GM12891 (cell line): Measurements from ENCODE around the gene GRP.

Experiments used
- PAX5 ChIP-seq: IDR thresholded peaks from 2 replicates; pipeline ENCODE4 v1.6.1; 2011; ENCODE audit warnings: low read length, moderate library complexity, mild to moderate bottlenecking; ENCODE audit not compliant: insufficient read depth, severe bottlenecking
- POLR2A ChIP-seq: IDR thresholded peaks from 2 replicates; pipeline ENCODE4 v1.6.1; 2011; ENCODE audit warnings: low read depth, low read length, control low read depth
- POLR2AphosphoS5 ChIP-seq: IDR thresholded peaks from 2 replicates; pipeline ENCODE4 v1.6.1; 2011; ENCODE audit warnings: low read depth, low read length, control low read depth
- POU2F2 ChIP-seq: IDR thresholded peaks from 2 replicates; pipeline ENCODE4 v1.6.1; 2011; ENCODE audit warnings: low read depth, mild to moderate bottlenecking, control low read depth, low read length, moderate library complexity
- SPI1 ChIP-seq: IDR thresholded peaks from 2 replicates; pipeline ENCODE4 v1.6.1; 2011; ENCODE audit warnings: low read depth, low read length, control low read depth
- TAF1 ChIP-seq: IDR thresholded peaks from 2 replicates; pipeline ENCODE4 v1.6.1; 2011; ENCODE audit warnings: low read depth, low read length, control low read depth

DNA sequence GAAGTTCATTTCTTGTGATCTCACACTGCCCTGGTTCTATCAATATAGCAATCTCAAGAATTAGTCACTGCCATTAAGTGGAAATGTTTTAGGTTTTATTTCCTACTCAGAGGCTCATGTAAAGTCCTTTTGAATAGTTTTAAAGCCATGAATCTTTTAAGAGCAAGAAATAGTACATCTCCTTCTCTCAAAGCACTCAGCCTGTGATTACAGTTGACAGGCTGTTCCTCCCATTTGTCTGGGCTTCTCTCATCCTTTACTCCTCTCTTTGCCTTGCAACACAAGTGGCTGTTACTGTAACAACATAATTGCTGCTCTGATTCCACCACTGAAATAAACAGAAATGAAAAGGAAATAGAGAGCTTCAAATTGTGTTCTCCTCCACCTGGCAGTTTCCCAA lies 18.4 kb downstream of the GRP start:
- TF ChIP-seq POLR2A (no peak), POLR2AphosphoS5 (no peak), TAF1 (no peak), PAX5 (no peak), POU2F2 (no peak), SPI1 (no peak)
